Measurements from ENCODE around the gene ADPRHL1. TPM values are rescaled to one million over a fixed set of nuclear protein-coding genes. Genes with fewer than 3 reads are reported as not detected.

Gene ADPRHL1
- total RNA-seq, 4 donors from 2014 or later, result 0.72 to 2.7 (median 1.7) TPM

- no peak for DNase-seq (ENCODE audit: low spot score)
- no peak for TF ChIP-seq CTCF (IDR thresholded peaks at IDR 0.05)
- no peak for ATAC-seq (ENCODE audit: low FRiP score)
Observed at GRCh38 chr13:113489171-113489548, 35.9 kb upstream of the ADPRHL1 start.

- no peak for TF ChIP-seq CTCF (IDR thresholded peaks at IDR 0.05)
- DNase-seq (ENCODE audit: low spot score) (no peak), ATAC-seq (ENCODE audit: low FRiP score) (no peak)
Observed at GRCh38 chr13:113488283-113488682, 35.0 kb upstream of the ADPRHL1 start.

GRCh38 chr13:113486698-113487097 lies 33.4 kb upstream of the ADPRHL1 start:
- DNase-seq (ENCODE audit: low spot score) (no peak), ATAC-seq (ENCODE audit: low FRiP score) (no peak)
- TF ChIP-seq CTCF (IDR thresholded peaks at IDR 0.05), result no peak

- no peak for TF ChIP-seq CTCF (IDR thresholded peaks at IDR 0.05)
- DNase-seq (ENCODE audit: low spot score) (no peak), ATAC-seq (ENCODE audit: low FRiP score) (no peak)
Observed at GRCh38 chr13:113485545-113485944, 32.3 kb upstream of the ADPRHL1 start.

- TF ChIP-seq CTCF (IDR thresholded peaks at IDR 0.05), result no peak
- ATAC-seq (ENCODE audit: low FRiP score), result peak; percentile 44
- DNase-seq (ENCODE audit: low spot score), result no peak
Observed at GRCh38 chr13:113483504-113484293, 30.4 kb upstream of the ADPRHL1 start.

- no peak for DNase-seq (ENCODE audit: low spot score)
- no peak for TF ChIP-seq CTCF (IDR thresholded peaks at IDR 0.05)
Observed at GRCh38 chr13:113483081-113483480, 29.8 kb upstream of the ADPRHL1 start.

GRCh38 chr13:113479179-113479578 lies 25.9 kb upstream of the ADPRHL1 start:
- ATAC-seq (ENCODE audit: low FRiP score) (no peak), DNase-seq (ENCODE audit: low spot score) (no peak)
- TF ChIP-seq CTCF (IDR thresholded peaks at IDR 0.05), result no peak

More at GRCh38 chr13:113483081-113483480, 29.8 kb upstream of the ADPRHL1 start:
- ATAC-seq (ENCODE audit: low FRiP score), result no peak
